GM21528 (cell line): Measurements from ENCODE around the gene PDCD1.
A peak's percentile ranks its signal among the peaks of the same experiment; 100 is the strongest.

Experiments used
- ATAC-seq: cut with Tn5 transposase; IDR thresholded peaks from one replicate; pipeline ENCODE4 v1.9.1; 2021; ENCODE audit warnings: mild to moderate bottlenecking, moderate library complexity; ENCODE audit not compliant: unreplicated experiment, low FRiP score

The PDCD1 gene

GRCh38 chr2:241866790-241867645, 8.3 kb upstream of the PDCD1 start:
- ATAC-seq: no peak

DNA sequence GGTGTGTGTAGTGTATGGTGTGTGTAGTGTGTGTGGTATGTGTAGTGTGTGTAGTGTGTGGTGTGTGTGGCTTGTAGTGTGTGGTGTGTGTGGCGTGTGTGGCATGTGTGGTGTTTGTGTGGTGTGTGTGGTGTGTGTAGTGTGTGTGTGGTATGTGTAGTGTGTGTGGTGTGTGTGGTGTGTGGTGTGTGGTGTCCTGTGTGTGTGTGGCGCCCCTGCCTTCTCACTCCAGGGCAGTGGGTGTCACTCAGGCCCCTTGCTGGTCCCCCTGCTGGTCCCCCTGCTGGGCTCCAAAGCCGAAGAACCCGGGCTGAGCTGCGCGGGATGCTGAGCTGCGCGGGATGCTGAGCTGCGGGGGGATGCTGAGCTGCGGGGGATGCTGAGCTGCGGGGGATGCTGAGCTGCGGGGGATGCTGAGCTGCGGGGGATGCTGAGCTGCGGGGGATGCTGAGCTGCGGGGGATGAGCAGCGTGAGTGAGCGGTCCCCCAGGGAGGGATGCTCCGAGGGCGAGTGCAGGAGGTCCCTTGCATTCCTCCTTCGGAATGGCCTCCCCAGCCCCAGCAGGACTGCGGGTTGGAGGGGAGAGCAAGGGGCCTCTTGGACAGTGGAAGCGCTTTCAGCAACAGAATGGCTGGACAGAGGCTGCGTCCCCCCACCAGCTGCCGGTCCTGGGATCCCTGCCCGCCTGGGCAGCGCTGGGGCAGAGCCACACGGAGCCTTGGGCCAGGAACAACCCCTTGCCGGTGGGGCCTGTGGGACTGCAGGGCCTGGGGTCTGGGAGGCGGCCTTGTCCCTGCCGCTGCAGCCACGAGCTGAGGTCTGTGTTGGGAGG, 7.5 kb upstream of the PDCD1 start:
- no peak for ATAC-seq

- ATAC-seq: no peak
Measured at GRCh38 chr2:241865416-241865956, 6.8 kb upstream of the PDCD1 start.

DNA sequence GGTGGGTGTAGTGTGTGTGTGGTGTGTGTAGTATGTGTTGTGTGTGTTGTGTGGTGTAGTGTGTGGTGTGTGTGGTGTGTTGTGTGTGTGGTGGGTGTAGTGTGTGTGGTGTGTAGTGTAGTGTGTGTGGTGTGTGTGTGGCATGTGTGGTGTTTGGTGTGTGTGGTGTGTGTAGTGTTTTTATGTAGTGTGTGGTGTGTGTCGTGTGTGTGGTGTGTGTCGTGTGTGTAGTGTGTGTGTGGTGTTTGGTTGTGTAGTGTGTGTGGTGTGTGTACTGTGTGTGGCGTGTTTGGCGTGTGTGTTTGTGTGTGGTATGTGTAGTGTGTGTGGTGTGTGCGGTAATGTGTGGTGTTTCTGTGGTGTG, 6.1 kb upstream of the PDCD1 start:
- ATAC-seq: no peak

- ATAC-seq: no peak
Measured at GRCh38 chr2:241864168-241864849, 5.6 kb upstream of the PDCD1 start.

DNA sequence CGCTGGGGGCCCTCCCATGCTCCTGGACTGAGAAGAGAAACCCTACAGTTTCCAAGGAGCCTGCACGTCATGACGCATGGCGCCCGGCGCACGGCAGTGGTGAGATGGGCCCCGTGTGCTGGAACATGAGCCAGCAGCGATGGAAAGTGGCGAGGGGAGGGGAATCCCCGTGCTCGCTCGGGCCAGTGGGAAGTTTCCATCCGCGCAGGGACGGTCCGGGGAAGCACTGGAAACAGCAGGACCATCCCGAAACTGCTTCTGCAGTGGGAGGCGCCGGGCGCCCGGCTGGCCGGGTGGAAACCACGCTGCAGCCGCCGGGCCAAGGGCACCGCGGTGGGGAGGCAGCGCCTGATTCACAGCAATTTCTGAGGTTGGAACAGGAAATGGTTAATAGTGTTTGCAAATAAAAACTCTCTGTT, 4.9 kb upstream of the PDCD1 start:
- ATAC-seq: no peak

GRCh38 chr2:241862775-241863535, 4.3 kb upstream of the PDCD1 start:
- no peak for ATAC-seq

GRCh38 chr2:241862093-241862492, 3.4 kb upstream of the PDCD1 start:
- no peak for ATAC-seq

DNA sequence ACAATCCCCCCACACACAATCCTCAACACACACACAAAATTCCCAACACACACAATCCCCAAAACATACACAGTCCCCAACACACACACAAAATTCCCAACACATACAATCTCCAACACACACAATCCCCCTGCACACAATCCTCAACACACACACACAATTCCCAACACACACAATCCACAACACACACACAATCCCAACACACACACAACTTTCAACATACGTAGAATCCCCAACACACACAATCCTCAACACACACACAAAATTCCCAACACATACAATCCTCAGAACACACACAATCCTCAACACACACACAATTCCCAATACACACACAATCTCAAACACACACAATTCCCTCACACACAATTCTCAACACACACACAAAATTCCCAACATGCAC, 2.6 kb upstream of the PDCD1 start:
- ATAC-seq: no peak

DNA sequence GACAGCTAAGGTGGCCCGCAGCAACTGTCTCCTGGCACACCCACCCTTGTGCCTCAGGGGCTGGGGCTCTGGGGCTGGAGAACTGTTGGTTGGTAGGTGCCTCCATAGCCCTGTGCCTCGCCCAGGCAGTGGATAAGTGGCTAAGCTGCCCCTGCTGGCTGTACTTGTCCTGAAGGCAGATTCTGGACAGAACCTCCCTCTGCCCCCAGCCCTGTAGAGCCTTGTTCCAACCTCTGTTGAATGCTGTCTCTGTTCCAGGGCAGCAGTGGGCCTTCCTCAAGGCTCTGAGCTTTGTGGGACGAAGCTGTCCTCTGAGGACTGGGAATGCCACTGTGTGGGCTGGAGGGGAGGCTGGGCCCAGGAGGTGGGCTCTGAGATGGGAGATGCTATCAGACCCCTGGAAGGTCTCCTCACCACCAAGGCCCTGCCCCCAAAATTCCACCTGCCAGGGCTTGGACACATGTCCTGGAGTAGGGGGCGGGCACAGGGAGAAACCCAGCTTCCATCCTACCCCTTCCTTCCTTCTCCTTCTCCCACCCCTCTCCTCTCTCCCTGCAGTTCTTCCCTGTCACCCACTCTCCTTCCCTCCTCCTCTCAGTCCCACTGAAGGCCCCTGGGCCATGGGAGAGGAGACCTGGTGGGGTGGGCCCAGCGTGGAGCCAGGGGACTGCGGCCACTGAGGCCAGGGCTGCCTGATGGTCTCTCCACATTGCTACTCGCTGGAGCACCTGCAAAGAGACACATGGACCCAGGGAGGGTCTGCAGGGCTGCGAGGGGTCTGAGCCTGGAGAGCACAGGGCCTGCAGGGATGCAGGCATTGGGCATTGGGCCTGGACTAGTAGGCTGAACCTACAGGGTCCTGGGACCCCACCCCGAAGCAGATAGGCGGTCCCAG, 1.7 kb upstream of the PDCD1 start:
- no peak for ATAC-seq

GRCh38 chr2:241859436-241860183, 916 bp upstream of the PDCD1 start:
- ATAC-seq: peak; percentile 48

GRCh38 chr2:241859017-241859435, 332 bp upstream of the PDCD1 start:
- ATAC-seq: peak; percentile 12

DNA sequence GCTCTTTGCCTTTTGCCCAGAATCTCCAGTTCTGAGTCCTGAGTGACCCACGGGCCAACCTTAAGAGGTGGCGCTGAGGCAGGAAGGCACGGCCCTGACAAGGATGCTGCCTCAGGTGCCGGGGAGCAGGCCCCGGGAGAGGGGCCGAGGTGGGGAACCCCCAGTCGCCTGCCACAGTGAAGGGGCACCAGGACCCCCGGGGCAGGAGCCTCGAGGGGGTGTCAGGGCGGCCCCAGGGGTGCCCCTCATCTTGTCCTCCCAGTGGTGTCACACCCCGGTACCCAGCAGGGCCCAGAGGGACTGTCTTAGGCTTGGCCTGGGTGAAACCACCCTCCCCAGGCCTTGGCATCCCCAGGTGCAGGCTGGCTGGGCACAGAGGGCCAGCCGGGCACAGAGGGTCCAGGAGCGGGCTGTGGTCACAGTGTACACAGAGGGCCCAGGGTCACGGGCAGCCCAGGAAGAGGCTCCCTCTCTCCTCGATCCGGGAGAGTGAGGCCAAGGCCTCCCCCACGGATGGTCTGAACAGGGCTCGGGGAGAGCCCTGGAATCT, 1.0 kb downstream of the PDCD1 start:
- ATAC-seq: no peak

- no peak for ATAC-seq
Measured at GRCh38 chr2:241857041-241857541, 1.6 kb downstream of the PDCD1 start.

GRCh38 chr2:241855888-241856422, 2.7 kb downstream of the PDCD1 start:
- ATAC-seq: no peak

- ATAC-seq: no peak
Measured at GRCh38 chr2:241855245-241855887, 3.3 kb downstream of the PDCD1 start.
